GM12874 (cell line): ENCODE measurements around the gene CLSTN3.

Source experiments
- TF ChIP-seq, protein P1 (sequence below): IDR thresholded peaks from 2 replicates; pipeline ENCODE4 v1.5.1; 2011; ENCODE audit warnings: low read depth, mild to moderate bottlenecking, control low read depth, low read length, moderate library complexity; ENCODE audit not compliant: insufficient read depth

The CLSTN3 gene

DNA sequence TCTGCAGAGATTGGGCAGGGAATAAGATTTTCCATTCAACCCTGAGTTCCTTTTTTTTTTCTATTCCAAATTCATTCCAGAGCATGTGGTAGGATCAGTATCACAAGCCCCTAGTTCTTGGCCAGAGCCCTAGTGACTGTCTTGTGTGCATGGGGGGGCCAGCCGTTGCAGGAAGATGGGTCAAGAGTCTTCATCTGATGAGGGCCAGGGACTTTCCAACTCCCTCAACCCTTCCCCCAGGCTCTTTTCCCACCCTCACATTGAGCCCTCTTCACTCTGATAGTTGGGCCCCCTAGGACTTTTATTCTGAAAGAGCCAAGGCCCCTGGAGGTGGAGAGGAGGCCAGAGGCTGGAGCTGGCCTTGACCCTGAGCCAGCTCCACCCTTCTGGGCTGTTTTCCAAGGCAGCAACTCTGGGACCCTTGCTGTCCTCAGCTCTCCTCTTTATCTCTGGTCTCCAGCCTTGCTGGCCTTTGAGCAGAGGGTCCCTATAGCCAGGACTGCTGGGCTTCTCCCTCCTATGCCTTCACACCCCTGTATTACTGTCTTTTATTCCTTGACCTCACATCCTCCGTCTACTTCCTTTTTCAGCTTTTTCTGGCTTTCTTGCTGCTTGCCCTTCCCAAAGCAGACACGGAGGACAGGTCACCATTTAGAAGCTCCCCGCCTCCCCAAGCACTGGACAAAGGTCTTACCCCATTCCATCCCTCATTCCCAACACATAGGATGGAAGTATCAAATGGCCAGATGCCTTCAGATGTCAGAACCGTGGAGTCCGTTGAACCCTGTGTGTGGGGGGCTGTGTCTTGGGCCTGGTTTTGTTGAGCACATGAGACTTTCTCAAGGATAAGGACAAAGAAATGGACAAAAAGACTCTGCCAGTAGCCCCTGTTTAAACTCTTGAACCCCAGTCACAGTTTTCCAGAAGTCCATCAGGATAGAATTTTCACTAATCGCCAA lies 7.1 kb upstream of the CLSTN3 start:
- TF ChIP-seq, protein P1, sequence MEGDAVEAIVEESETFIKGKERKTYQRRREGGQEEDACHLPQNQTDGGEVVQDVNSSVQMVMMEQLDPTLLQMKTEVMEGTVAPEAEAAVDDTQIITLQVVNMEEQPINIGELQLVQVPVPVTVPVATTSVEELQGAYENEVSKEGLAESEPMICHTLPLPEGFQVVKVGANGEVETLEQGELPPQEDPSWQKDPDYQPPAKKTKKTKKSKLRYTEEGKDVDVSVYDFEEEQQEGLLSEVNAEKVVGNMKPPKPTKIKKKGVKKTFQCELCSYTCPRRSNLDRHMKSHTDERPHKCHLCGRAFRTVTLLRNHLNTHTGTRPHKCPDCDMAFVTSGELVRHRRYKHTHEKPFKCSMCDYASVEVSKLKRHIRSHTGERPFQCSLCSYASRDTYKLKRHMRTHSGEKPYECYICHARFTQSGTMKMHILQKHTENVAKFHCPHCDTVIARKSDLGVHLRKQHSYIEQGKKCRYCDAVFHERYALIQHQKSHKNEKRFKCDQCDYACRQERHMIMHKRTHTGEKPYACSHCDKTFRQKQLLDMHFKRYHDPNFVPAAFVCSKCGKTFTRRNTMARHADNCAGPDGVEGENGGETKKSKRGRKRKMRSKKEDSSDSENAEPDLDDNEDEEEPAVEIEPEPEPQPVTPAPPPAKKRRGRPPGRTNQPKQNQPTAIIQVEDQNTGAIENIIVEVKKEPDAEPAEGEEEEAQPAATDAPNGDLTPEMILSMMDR, result no peak

GRCh38 chr12:7123806-7124522 lies 6.2 kb upstream of the CLSTN3 start:
- TF ChIP-seq, protein P1, result no peak

- TF ChIP-seq, protein P1, result no peak
Observed at GRCh38 chr12:7125632-7126227, 4.4 kb upstream of the CLSTN3 start.

GRCh38 chr12:7127916-7128626 lies 2.1 kb upstream of the CLSTN3 start:
- TF ChIP-seq, protein P1, result no peak

- TF ChIP-seq, protein P1, result no peak
Observed at GRCh38 chr12:7128681-7129286, 1.4 kb upstream of the CLSTN3 start, which contains the start of gene RBP5. Gene RBP5 (minus strand): TSS chr12:7128889. CDS start chr12:7128775, 114 bp downstream.

DNA sequence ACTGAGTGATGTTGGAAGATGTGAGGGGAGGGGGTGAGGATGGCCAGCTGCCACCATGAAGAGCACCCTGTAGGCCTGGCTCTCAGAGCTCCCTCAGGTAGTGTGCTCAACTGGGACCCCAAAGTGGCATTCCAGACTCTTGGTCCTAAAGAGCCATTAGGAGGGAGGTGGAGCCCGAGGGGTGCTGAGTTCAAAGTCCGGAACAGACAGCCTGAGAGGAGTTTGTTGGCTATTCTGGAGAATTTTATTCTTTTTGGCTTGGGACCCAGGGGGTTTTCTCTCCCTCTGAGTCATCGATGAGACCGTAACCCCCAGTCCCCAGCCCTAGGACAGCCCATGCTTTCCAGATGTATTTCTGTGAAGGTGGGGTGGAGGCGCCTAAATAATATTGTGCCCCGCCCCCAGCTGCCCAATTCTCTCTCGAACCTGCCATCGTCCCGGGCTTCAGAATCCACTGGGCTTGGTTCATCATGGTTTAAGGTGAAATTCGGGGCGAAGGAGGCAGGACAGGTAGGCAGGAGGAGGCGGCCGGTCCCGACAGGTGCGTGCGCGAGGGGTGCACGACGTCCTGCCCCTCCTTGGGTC lies 792 bp upstream of the CLSTN3 start:
- TF ChIP-seq, protein P1, result no peak
